AG04449 (cell line): ENCODE results near the gene CREB3L2.

Experiments used
- CTCF ChIA-PET: fragments of 350-600 bp; formaldehyde crosslinking; extraction: SDS; loops from one replicate; lab custom pipeline; 2021; ENCODE audit warnings: antibody characterized with exemption; lab: Yijun Ruan, JAX
- POLR2A ChIA-PET: fragments of 400-600, 350-600 bp; formaldehyde crosslinking; extraction: SDS; loops from one replicate; lab custom pipeline; 2020; ENCODE audit warnings: antibody characterized with exemption, inconsistent platforms; lab: Yijun Ruan, JAX
- DNase-seq: peaks from one replicate; pipeline ENCODE4 v3.0.0-alpha.2; 2010; ENCODE audit warnings: low read depth, low spot score
- H3K4me3 ChIP-seq: 2 replicates; pipeline ENCODE4 v1.5.1; 2011; ENCODE audit warnings: low read depth, mild to moderate bottlenecking, control low read depth, low read length
- CTCF ChIP-seq: IDR thresholded peaks from one replicate; pipeline ENCODE4 v1.5.1; 2011; ENCODE audit warnings: mild to moderate bottlenecking, moderate library complexity, low read length, control low read depth, inconsistent platforms; ENCODE audit not compliant: insufficient read depth; ENCODE audit errors: missing control alignments

Gene CREB3L2

DNA sequence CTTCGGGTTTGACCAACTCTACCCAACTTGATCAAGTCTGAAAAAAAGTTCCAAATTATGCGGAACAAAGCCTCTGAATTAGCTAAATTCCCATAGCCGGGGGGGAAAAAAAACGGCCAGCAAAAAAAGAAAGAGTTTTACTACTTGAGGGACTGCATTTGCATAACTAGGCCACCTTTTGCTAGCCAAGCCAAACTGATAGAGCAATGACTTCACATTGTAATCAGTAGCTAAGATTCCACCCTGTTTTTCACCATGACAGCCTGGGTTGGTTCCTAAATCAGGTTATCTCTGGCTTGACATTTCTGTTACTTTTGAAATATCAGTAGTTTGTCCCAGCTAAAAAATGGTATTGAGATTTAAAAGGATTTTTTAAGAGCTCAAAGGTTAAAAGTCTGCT is 31.4 kb upstream of the CREB3L2 start:
- TF ChIP-seq CTCF, result no peak
- ChIA-PET POLR2A (no interaction called here), CTCF (no interaction called here)
- no peak overlapping the region for H3K4me3 ChIP-seq
- DNase-seq, result no peak

DNA sequence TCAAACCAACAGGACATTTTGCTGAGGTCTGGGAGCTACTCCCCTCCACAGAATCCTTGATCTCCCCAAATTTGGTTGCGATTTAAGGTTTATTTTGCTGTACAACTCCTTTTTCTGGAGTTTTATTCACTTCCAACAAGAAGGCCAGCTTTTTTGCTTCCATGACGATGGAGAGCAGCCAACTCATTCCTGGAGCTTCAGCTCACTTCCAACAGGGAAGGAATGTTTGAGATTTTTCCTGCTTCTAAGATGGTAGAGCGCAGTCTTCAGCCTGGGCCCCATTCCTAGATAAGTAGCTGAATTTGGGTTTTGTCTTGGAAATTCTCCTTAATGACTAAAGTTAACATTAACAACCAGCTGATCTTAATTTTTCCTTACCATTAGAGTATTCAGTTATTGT is 30.9 kb upstream of the CREB3L2 start:
- CTCF ChIA-PET, result no interaction called here
- POLR2A ChIA-PET, result no interaction called here
- no peak for TF ChIP-seq CTCF
- no peak for DNase-seq
- no peak overlapping the region for H3K4me3 ChIP-seq

- TF ChIP-seq CTCF, result no peak
- DNase-seq, result no peak
- CTCF ChIA-PET, result no interaction called here
- POLR2A ChIA-PET, result no interaction called here
- H3K4me3 ChIP-seq, result no peak overlapping the region
Observed at GRCh38 chr7:138032186-138032585, 30.3 kb upstream of the CREB3L2 start.

DNA sequence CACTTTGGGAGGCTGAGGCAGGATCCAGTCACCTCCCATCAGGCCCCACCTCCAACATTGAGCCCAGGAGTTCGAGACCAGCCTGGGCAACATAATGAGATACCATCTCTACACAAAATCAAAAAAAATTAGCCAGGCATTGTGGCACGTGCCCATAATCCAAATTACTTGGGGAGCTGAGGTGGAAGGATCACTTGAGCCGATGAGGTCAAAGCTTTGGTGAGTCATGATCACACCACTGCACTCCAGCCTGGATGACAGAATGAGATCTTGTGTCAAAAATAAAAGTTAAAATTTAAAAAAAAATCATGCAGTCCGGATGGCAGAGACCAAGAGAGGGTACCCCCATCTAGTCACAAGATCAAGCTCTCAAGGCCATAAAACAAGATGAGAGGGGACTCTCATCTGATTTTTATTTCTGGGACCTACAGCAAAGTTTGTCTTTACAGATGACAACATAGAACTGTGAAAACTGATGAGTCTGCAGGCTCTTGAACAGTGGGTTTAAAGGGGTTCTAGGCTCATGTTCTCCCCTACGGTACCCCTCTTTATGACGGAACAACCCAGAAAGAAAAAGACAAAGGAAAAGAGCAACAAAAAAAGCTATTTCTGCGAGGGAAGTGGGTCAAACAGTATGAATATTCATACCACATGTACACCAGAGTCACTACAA is 28.9 kb upstream of the CREB3L2 start:
- CTCF ChIA-PET, result no interaction called here
- no peak overlapping the region for H3K4me3 ChIP-seq
- no peak for TF ChIP-seq CTCF
- no peak for DNase-seq
- POLR2A ChIA-PET, result no interaction called here

DNA sequence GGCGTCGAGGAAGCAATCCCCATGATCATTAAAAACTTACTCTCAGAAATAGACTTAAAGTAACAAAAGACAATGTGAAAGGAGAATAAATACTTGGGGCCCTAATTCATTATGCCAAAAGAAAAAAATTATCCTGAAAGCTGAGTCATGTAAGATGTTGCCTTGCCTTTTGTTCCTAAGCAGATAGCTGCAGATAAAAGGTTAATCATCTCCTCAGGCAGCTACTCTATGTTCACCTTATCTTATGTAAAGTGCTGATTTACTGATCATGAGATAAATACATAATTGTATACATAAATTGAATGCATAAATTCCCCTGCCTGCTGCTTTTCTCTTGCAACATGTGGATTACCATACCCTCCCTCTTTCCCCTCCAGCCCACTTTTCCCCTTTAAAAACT is 28.1 kb upstream of the CREB3L2 start:
- ChIA-PET POLR2A (no interaction called here), CTCF (no interaction called here)
- H3K4me3 ChIP-seq, result no peak overlapping the region
- no peak for DNase-seq
- no peak for TF ChIP-seq CTCF

DNA sequence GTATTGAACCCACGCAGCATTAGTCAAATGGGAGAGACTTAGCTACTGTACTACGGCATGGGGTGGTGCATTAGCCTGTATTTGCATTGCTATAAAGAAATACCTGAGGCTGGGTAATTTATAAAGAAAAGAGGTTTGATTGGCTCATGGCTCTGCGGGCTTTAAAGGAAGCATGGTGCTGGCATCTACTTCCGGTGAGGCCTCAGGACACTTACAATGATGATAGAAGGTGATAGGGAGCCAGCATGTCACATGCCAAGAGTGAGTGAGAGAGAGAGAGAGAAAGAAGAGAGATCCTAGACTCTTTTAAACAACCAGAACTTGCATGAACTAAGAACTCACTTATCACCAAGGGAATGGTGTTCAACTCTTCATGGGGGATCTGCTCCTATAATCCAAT is 27.2 kb upstream of the CREB3L2 start:
- ChIA-PET POLR2A (no interaction called here), CTCF (interaction anchor here (1.0 kb wide), 1 partner anchor 403 kb away, joined by 3 read pairs; no protein-coding TSS in a partner anchor)
- no peak for TF ChIP-seq CTCF
- H3K4me3 ChIP-seq, result no peak overlapping the region
- DNase-seq, result no peak
